Adrenal gland (tissue), 12 donors: ENCODE data around the gene NLRX1. TPM values are rescaled to one million over a fixed set of nuclear protein-coding genes. Genes with fewer than 3 reads are reported as not detected.

ENCODE experiments used
- DNase-seq, 7 donors: peaks; one replicate each; pipeline ENCODE4 v3.0.0-alpha.2; 2019 to 2020
- H3K27ac ChIP-seq, 5 donors: fragments of 200-600 bp; sonication (generic) in 4 of 5; 1 replicate in 3 of 5; 2 replicates in 2 of 5; pipeline versions ENCODE4 v1.5.1 to v1.8.0; 2016 to 2020; ENCODE audit warnings: mild to moderate bottlenecking in 1 of 5
- H3K27me3 ChIP-seq: fragments of 200-600 bp; 2 replicates; pipeline ENCODE4 v1.8.0; 2021
- H3K36me3 ChIP-seq, 2 donors: fragments of 200-600 bp; replicated peaks in 1 of 2; 1 replicate in 1 of 2; 2 replicates in 1 of 2; pipeline versions ENCODE4 v1.5.1 to v1.8.0; 2018 to 2022
- H3K4me1 ChIP-seq, 2 donors: fragments of 200-600 bp; replicated peaks in 1 of 2; 1 replicate in 1 of 2; 2 replicates in 1 of 2; pipeline versions ENCODE4 v1.5.1 to v1.8.0; 2018 to 2021
- H3K4me3 ChIP-seq, 4 donors: fragments of 200-600 bp; sonication (generic) in 3 of 4; one replicate each; pipeline ENCODE4 v1.5.1; 2016 to 2018
- H3K9me3 ChIP-seq, 3 donors: fragments of 200-600 bp; sonication (generic) in 1 of 3; replicated peaks in 1 of 3; 1 replicate in 2 of 3; 2 replicates in 1 of 3; pipeline versions ENCODE4 v1.5.1 to v1.8.0; 2016 to 2021
- POLR2A ChIP-seq, 2 donors: fragments of 450-650 bp; IDR thresholded peaks; one replicate each; pipeline ENCODE4 v1.6.1; 2017; ENCODE audit warnings: antibody characterized with exemption in 2 of 2, mild to moderate bottlenecking in 2 of 2, moderate library complexity in 1 of 2
- WGBS, 4 donors: extraction: QIAGEN DNeasy Blood & Tissue Kit in 2 of 4; methylation state at CpG; one replicate each; pipeline versions ENCODE4 v1.1.5 to v1.1.7; 2013 to 2017; 5-methylcytosine and 5-hydroxymethylcytosine counted together
- intact Hi-C, 2 donors: fragments of 100-400 bp; cut with DNase I; formaldehyde crosslinking; loops; one replicate each; pipeline versions ENCODE4 v1.14.1 to v1.15.0; 2022 to 2023
- polyA plus RNA-seq, 3 donors: library from polyadenylated mRNA; stranded (reverse); fragments of 200-250 nt in 2 of 3; fragments of 350-450 nt in 1 of 3; fragmentation: Illumina TruSeq in 1 of 3; extraction: RNeasy Lipid Tissue Mini Kit (QIAGEN cat#74804) in 1 of 3; gene quantifications; one replicate each; pipeline ENCODE4 v1.2.3, GENCODE V29; 2013 to 2014
- total RNA-seq, 9 donors: library from RNA; depleted of rRNA in 4 of 9; stranded (reverse); fragments of >200 nt in 4 of 9; fragments of 120-200 nt in 1 of 9; fragmentation: NEBNext Ultra II Directional in 1 of 9; extraction: Animal tissue kit (Norgen Biotek cat#: 25700) in 1 of 9; gene quantifications; one replicate each; pipeline versions ENCODE4 v1.1.0 to v1.2.4, GENCODE V29; 2013 to 2023
- TF ChIP-seq, protein P1 (sequence below), 6 experiments: fragments of 450-650 bp in 4 of 6; fragments of 200-600 bp in 2 of 6; sonication (generic) in 1 of 6; IDR thresholded peaks; 1 replicate in 5 of 6; 2 replicates in 1 of 6; pipeline versions ENCODE4 v1.5.1 to v1.8.0; 2016 to 2021; ENCODE audit warnings: antibody characterized with exemption in 6 of 6, mild to moderate bottlenecking in 2 of 6, moderate library complexity in 1 of 6
- donor health status: healthy with polysubstance abuse.
- donor health status: Bipolar disorder and iron deficiency.
- donor health status: DM: yes; HTN: yes; CAD: no.
- donor health status: DM: no; HTN: no; CAD: no.
- donor health status: DM: no; HTN: no; CAD: no.
- donor health status: DM: yes; HTN: yes; CAD: no.

NLRX1 gene
- total and polyA plus RNA-seq, 12 donors: 5.5 to 32.7 (median 20.2) TPM

DNA sequence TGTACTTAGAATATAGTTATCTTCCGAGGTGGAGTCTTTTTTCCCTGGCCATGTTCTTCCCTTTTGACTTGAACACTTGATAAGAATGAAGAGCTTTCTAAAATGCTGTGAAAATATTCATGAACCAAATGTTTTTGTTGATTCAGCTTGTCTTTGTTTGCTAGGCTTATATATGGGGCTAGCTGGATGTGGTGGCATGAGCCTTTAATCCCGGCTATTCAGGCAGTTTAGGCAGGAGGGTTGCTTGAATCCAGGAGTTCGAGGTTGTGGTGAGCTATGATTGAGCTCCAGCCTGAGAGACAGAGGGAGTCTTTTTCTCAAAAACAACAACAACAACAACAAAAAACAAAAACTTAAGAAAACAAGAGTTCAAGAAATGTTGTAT lies 60.8 kb downstream of the NLRX1 start:
- DNase-seq: no peak
- TF ChIP-seq, protein P1, sequence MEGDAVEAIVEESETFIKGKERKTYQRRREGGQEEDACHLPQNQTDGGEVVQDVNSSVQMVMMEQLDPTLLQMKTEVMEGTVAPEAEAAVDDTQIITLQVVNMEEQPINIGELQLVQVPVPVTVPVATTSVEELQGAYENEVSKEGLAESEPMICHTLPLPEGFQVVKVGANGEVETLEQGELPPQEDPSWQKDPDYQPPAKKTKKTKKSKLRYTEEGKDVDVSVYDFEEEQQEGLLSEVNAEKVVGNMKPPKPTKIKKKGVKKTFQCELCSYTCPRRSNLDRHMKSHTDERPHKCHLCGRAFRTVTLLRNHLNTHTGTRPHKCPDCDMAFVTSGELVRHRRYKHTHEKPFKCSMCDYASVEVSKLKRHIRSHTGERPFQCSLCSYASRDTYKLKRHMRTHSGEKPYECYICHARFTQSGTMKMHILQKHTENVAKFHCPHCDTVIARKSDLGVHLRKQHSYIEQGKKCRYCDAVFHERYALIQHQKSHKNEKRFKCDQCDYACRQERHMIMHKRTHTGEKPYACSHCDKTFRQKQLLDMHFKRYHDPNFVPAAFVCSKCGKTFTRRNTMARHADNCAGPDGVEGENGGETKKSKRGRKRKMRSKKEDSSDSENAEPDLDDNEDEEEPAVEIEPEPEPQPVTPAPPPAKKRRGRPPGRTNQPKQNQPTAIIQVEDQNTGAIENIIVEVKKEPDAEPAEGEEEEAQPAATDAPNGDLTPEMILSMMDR (IDR thresholded peaks at IDR 0.05): no peak
- TF ChIP-seq POLR2A (IDR thresholded peaks at IDR 0.05): no peak
- intact Hi-C loops: no loop called here

DNA sequence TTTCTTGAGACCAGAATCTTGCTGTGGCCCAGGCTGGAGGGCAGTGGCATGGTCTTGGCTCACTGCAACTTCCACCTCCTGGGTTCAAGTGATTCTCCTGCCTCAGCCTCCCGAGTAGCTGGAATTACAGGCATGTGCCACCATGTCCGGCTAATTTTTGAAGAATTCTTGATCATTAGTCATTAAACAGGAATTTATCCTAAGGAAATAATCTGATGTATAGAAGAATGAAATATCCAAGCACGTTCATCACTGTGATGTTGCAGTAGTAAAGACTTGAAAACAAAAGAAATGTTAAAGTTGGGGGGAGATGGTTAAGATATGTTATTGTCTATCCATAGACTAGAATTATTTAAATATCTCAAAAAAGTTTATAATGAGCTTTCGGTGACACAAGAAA lies 61.2 kb downstream of the NLRX1 start:
- TF ChIP-seq, protein P1 (IDR thresholded peaks at IDR 0.05): no peak
- no peak for TF ChIP-seq POLR2A (IDR thresholded peaks at IDR 0.05)
- Histone ChIP-seq H3K4me1 (no peaks in the 10 kb centered on the region), H3K27me3 (no peaks in the 10 kb centered on the region), H3K27ac (no peak overlapping the region), H3K9me3 (no peaks in the 10 kb centered on the region), H3K36me3 (peaks cover 0 to 17% of the 10 kb centered on the region in 2 donors), H3K4me3 (no peak overlapping the region)
- 91 to 92% (median 92%) methylated on average over 4 of the region's 4 CpGs for WGBS, 4 donors
- intact Hi-C loops: no loop called here
- DNase-seq: no peak

More for the DNA sequence above, 60.8 kb downstream of the NLRX1 start:
- Histone ChIP-seq H3K27me3 (no peaks in the 10 kb centered on the region), H3K9me3 (no peaks in the 10 kb centered on the region), H3K4me3 (no peak overlapping the region), H3K36me3 (peaks cover 0 to 17% of the 10 kb centered on the region in 2 donors), H3K27ac (no peak overlapping the region), H3K4me1 (no peaks in the 10 kb centered on the region)
- WGBS, 4 donors: 80 to 85% (median 82%) methylated on average over 3 of the region's 3 CpGs

Other genes starting within 250 kb of the NLRX1 start
- 100 to 1,000 TPM in 2 of 9 donors, 10 to 100 TPM in 6, 1 to 10 TPM in 1; 6.9 to 108 (median 55.2) TPM for gene BCL9L, start 242.8 kb upstream of the NLRX1 start, total RNA-seq
- gene BCL9L, start 242.8 kb upstream of the NLRX1 start, polyA plus RNA-seq: 10 to 100 TPM in 2 of 3 donors, 1 to 10 TPM in 1; 7.8 to 47.7 (median 18.3) TPM
- gene UPK2, start 212.4 kb upstream of the NLRX1 start, total RNA-seq: under 1 TPM in 1 of 9 donors, not detected in 8; 0.39 TPM
- gene UPK2, start 212.4 kb upstream of the NLRX1 start, polyA plus RNA-seq: 1 to 10 TPM in 1 of 3 donors, under 1 TPM in 1, not detected in 1; 0.64 to 1.0 TPM
- gene FOXR1, start 197.0 kb upstream of the NLRX1 start, total RNA-seq: under 1 TPM in 1 of 9 donors, not detected in 8; 0.22 TPM
- not detected for gene FOXR1, start 197.0 kb upstream of the NLRX1 start, polyA plus RNA-seq
- gene CENATAC, start 170.6 kb upstream of the NLRX1 start, total RNA-seq: 10 to 100 TPM; 15.4 to 73.6 (median 30.5) TPM
- gene CENATAC, start 170.6 kb upstream of the NLRX1 start, polyA plus RNA-seq: 100 to 1,000 TPM in 2 of 3 donors, 10 to 100 TPM in 1; 15.7 to 157 (median 137) TPM
- 1,000 to 10,000 TPM in 5 of 9 donors, 100 to 1,000 TPM in 4; 935 to 1,825 (median 1,024) TPM for gene RPS25, start 150.4 kb upstream of the NLRX1 start, total RNA-seq
- 1,000 to 10,000 TPM; 1,048 to 1,678 (median 1,557) TPM for gene RPS25, start 150.4 kb upstream of the NLRX1 start, polyA plus RNA-seq
- 100 to 1,000 TPM in 3 of 9 donors, 10 to 100 TPM in 6; 43.4 to 149 (median 88.0) TPM for gene TRAPPC4, start 150.0 kb upstream of the NLRX1 start, total RNA-seq
- gene TRAPPC4, start 150.0 kb upstream of the NLRX1 start, polyA plus RNA-seq: 100 to 1,000 TPM in 1 of 3 donors, 10 to 100 TPM in 2; 32.5 to 134 (median 32.9) TPM
- gene SLC37A4, start 137.8 kb upstream of the NLRX1 start, total RNA-seq: 10 to 100 TPM; 15.8 to 38.9 (median 21.9) TPM
- gene SLC37A4, start 137.8 kb upstream of the NLRX1 start, polyA plus RNA-seq: 10 to 100 TPM in 2 of 3 donors, 1 to 10 TPM in 1; 9.2 to 29.3 (median 25.5) TPM
- 100 to 1,000 TPM in 3 of 9 donors, 10 to 100 TPM in 6; 43.5 to 301 (median 69.4) TPM for gene HYOU1, start 111.5 kb upstream of the NLRX1 start, total RNA-seq
- gene HYOU1, start 111.5 kb upstream of the NLRX1 start, polyA plus RNA-seq: 100 to 1,000 TPM in 1 of 3 donors, 10 to 100 TPM in 2; 44.1 to 174 (median 47.0) TPM
- 10 to 100 TPM; 32.8 to 65.1 (median 55.2) TPM for gene VPS11, start 100.9 kb upstream of the NLRX1 start, total RNA-seq
- gene VPS11, start 100.9 kb upstream of the NLRX1 start, polyA plus RNA-seq: 100 to 1,000 TPM in 2 of 3 donors, 10 to 100 TPM in 1; 60.6 to 146 (median 133) TPM
- 10 to 100 TPM; 10.9 to 37.2 (median 28.6) TPM for gene HMBS, start 83.8 kb upstream of the NLRX1 start, total RNA-seq
- gene HMBS, start 83.8 kb upstream of the NLRX1 start, polyA plus RNA-seq: 10 to 100 TPM; 30.1 to 33.4 (median 31.3) TPM
- gene DPAGT1, start 66.9 kb upstream of the NLRX1 start, total RNA-seq: 10 to 100 TPM; 34.3 to 65.5 (median 53.1) TPM
- gene DPAGT1, start 66.9 kb upstream of the NLRX1 start, polyA plus RNA-seq: 10 to 100 TPM; 26.8 to 73.9 (median 33.5) TPM
- gene C2CD2L, start 61.4 kb upstream of the NLRX1 start, total RNA-seq: 10 to 100 TPM in 6 of 9 donors, 1 to 10 TPM in 3; 4.5 to 14.2 (median 11.5) TPM
- 10 to 100 TPM in 2 of 3 donors, 1 to 10 TPM in 1; 8.1 to 15.8 (median 10.8) TPM for gene C2CD2L, start 61.4 kb upstream of the NLRX1 start, polyA plus RNA-seq
- 10 to 100 TPM in 8 of 9 donors, 1 to 10 TPM in 1; 7.4 to 39.1 (median 21.4) TPM for gene HINFP, start 47.1 kb upstream of the NLRX1 start, total RNA-seq
- gene HINFP, start 47.1 kb upstream of the NLRX1 start, polyA plus RNA-seq: 10 to 100 TPM; 15.3 to 33.6 (median 24.0) TPM
- gene ABCG4, start 19.7 kb upstream of the NLRX1 start, total RNA-seq: under 1 TPM in 8 of 9 donors, not detected in 1; 0.08 to 0.60 (median 0.27) TPM
- gene ABCG4, start 19.7 kb upstream of the NLRX1 start, polyA plus RNA-seq: 1 to 10 TPM in 1 of 3 donors, under 1 TPM in 2; 0.20 to 1.1 (median 0.48) TPM
- under 1 TPM in 1 of 9 donors, not detected in 8; 0.14 TPM for gene NHERF4, start 16.8 kb downstream of the NLRX1 start, total RNA-seq
- under 1 TPM in 2 of 3 donors, not detected in 1; 0.17 to 0.24 TPM for gene NHERF4, start 16.8 kb downstream of the NLRX1 start, polyA plus RNA-seq
- gene CBL, start 37.6 kb downstream of the NLRX1 start, total RNA-seq: 10 to 100 TPM in 7 of 9 donors, 1 to 10 TPM in 2; 5.3 to 21.9 (median 13.8) TPM
- 10 to 100 TPM in 1 of 3 donors, 1 to 10 TPM in 2; 4.9 to 13.4 (median 6.2) TPM for gene CBL, start 37.6 kb downstream of the NLRX1 start, polyA plus RNA-seq
- gene MCAM, start 148.4 kb downstream of the NLRX1 start, total RNA-seq: 100 to 1,000 TPM in 1 of 9 donors, 10 to 100 TPM in 8; 12.1 to 143 (median 33.7) TPM
- 10 to 100 TPM; 17.2 to 48.5 (median 30.5) TPM for gene MCAM, start 148.4 kb downstream of the NLRX1 start, polyA plus RNA-seq
- 10 to 100 TPM in 7 of 9 donors, 1 to 10 TPM in 2; 5.2 to 28.0 (median 19.8) TPM for gene RNF26, start 165.8 kb downstream of the NLRX1 start, total RNA-seq
- 10 to 100 TPM in 2 of 3 donors, 1 to 10 TPM in 1; 9.6 to 13.0 (median 10.7) TPM for gene RNF26, start 165.8 kb downstream of the NLRX1 start, polyA plus RNA-seq
- 10 to 100 TPM in 8 of 9 donors, 1 to 10 TPM in 1; 8.2 to 46.9 (median 21.0) TPM for gene C1QTNF5, start 172.2 kb downstream of the NLRX1 start, total RNA-seq
- gene C1QTNF5, start 172.2 kb downstream of the NLRX1 start, polyA plus RNA-seq: 10 to 100 TPM in 2 of 3 donors, 1 to 10 TPM in 1; 1.8 to 25.9 (median 20.3) TPM
- under 1 TPM in 1 of 9 donors, not detected in 8; under 0.01 TPM for gene MFRP, start 178.0 kb downstream of the NLRX1 start, total RNA-seq
- gene MFRP, start 178.0 kb downstream of the NLRX1 start, polyA plus RNA-seq: not detected
- 10 to 100 TPM in 4 of 9 donors, 1 to 10 TPM in 5; 1.8 to 28.7 (median 9.6) TPM for gene USP2, start 213.0 kb downstream of the NLRX1 start, total RNA-seq
- gene USP2, start 213.0 kb downstream of the NLRX1 start, polyA plus RNA-seq: 10 to 100 TPM in 1 of 3 donors, 1 to 10 TPM in 2; 4.6 to 11.8 (median 9.1) TPM